K562 (cell line): ENCODE data around the gene LSR. TPM values are rescaled to one million over a fixed set of nuclear protein-coding genes. Genes with fewer than 3 reads are reported as not detected.
A peak's percentile ranks its signal among the peaks of the same experiment; 100 is the strongest.

Experiments used
- ARHGAP35 ChIP-seq: fragments of 450-650 bp; IDR thresholded peaks from 2 replicates; pipeline ENCODE4 v1.6.1; 2018; ENCODE audit not compliant: partially characterized antibody
- ATF7 ChIP-seq: fragments of 450-650 bp; IDR thresholded peaks from 2 replicates; pipeline ENCODE4 v1.7.1; 2014; ENCODE audit warnings: mild to moderate bottlenecking, moderate library complexity
- CGGBP1 ChIP-seq: fragments of 250-450 bp; sonication (Bioruptor Pico); IDR thresholded peaks from 2 replicates; pipeline ENCODE4 v1.9.0; 2021; ENCODE audit warnings: mild to moderate bottlenecking
- E2F6 ChIP-seq, 2 experiments: IDR thresholded peaks; 2 replicates each; pipeline ENCODE4 v1.6.1; 2011; ENCODE audit warnings: borderline replicate concordance in 1 of 2, control low read depth in 1 of 2, low read depth in 1 of 2, low read length in 1 of 2, mild to moderate bottlenecking in 1 of 2, mixed read lengths in 1 of 2, moderate library complexity in 1 of 2; ENCODE audit not compliant: insufficient read depth in 1 of 2, insufficient read length in 1 of 2, poor library complexity in 1 of 2, severe bottlenecking in 1 of 2; ENCODE audit errors: extremely low read depth in 1 of 2
- ELK1 ChIP-seq: sonication (generic); formaldehyde crosslinking; IDR thresholded peaks from 2 replicates; pipeline ENCODE4 v1.8.1; 2022; ENCODE audit warnings: missing genetic modification reagents
- ESRRA ChIP-seq: fragments of 450-650 bp; IDR thresholded peaks from 2 replicates; pipeline ENCODE4 v1.6.1; 2014; ENCODE audit warnings: low read depth, mild to moderate bottlenecking, moderate library complexity, borderline replicate concordance
- GTF2B ChIP-seq: IDR thresholded peaks from 2 replicates; pipeline ENCODE4 v1.6.1; 2011; ENCODE audit not compliant: insufficient read length; ENCODE audit errors: extremely low read depth
- KDM4B ChIP-seq, 2 experiments: fragments of 450-650 bp in 1 of 2; sonication (generic) in 1 of 2; IDR thresholded peaks; 2 replicates each; pipeline ENCODE4 v1.6.1; 2016 to 2017; ENCODE audit warnings: borderline replicate concordance in 2 of 2, antibody characterized with exemption in 1 of 2, low read depth in 1 of 2, mild to moderate bottlenecking in 1 of 2
- MAZ ChIP-seq, 2 experiments: fragments of 450-650 bp in 1 of 2; sonication (generic) in 1 of 2; formaldehyde crosslinking; IDR thresholded peaks in 1 of 2; conservative IDR thresholded peaks in 1 of 2; 2 replicates each; pipeline versions ENCODE4 v1.4.0 to v1.5.0; 2020; ENCODE audit warnings: mild to moderate bottlenecking in 1 of 2, missing genetic modification reagents in 1 of 2
- NCOA4 ChIP-seq: fragments of 450-650 bp; IDR thresholded peaks from 2 replicates; pipeline ENCODE4 v1.6.1; 2018; ENCODE audit warnings: mild to moderate bottlenecking; ENCODE audit not compliant: partially characterized antibody
- NRF1 ChIP-seq, 2 experiments: fragments of 450-650 bp; IDR thresholded peaks in 1 of 2; conservative IDR thresholded peaks in 1 of 2; 2 replicates each; pipeline ENCODE4 v1.6.1; 2014; ENCODE audit warnings: mild to moderate bottlenecking in 2 of 2
- PHF8 ChIP-seq: fragments of 200-600 bp; sonication (generic); IDR thresholded peaks from 2 replicates; pipeline ENCODE4 v1.6.1; 2012; ENCODE audit warnings: mixed run types, mild to moderate bottlenecking, inconsistent platforms, low read length, moderate library complexity, borderline replicate concordance
- PKNOX1 ChIP-seq: fragments of 450-650 bp; IDR thresholded peaks from 2 replicates; pipeline ENCODE4 v1.6.1; 2016
- SRSF9 ChIP-seq: fragments of 200-400 bp; formaldehyde crosslinking; IDR thresholded peaks from 2 replicates; pipeline ENCODE4 v1.6.1; 2017; ENCODE audit warnings: low read depth, low read length, borderline replicate concordance
- STAT5B ChIP-seq: fragments of 250-450 bp; sonication (Bioruptor Pico); IDR thresholded peaks from 2 replicates; pipeline ENCODE4 v1.8.0; 2021; ENCODE audit warnings: mild to moderate bottlenecking, inconsistent platforms
- ZMIZ1 ChIP-seq, 2 experiments: fragments of 150-350 bp in 1 of 2; IDR thresholded peaks; 2 replicates each; pipeline ENCODE4 v1.6.1; 2012 to 2016; ENCODE audit warnings: low read depth in 2 of 2, low read length in 2 of 2, mild to moderate bottlenecking in 1 of 2, moderate library complexity in 1 of 2
- ZNF551 ChIP-seq: fragments of 250-450 bp; sonication (Bioruptor Pico); IDR thresholded peaks from 2 replicates; pipeline ENCODE4 v1.5.0; 2021; ENCODE audit warnings: mild to moderate bottlenecking, moderate library complexity
- polyA plus RNA-seq, 8 experiments: library from polyadenylated mRNA; depleted of rRNA in 4 of 8; stranded (reverse) in 5 of 8; unstranded in 3 of 8; fragments of >200 nt; fragmentation: Nextera tagmentation in 2 of 8; fragmentation: Illumina TruSeq in 1 of 8; extraction: Ambion mirVana in 2 of 8; extraction: Trizol in 1 of 8; gene quantifications; 2 replicates each; pipeline versions ENCODE4 v1.2.1 to v1.2.3, GENCODE V29; 2011 to 2014; ENCODE audit warnings: inconsistent platforms in 1 of 8, missing spikeins in 1 of 8
- total RNA-seq, 7 experiments: library from RNA; depleted of rRNA in 6 of 7; stranded (reverse); fragments of >200 nt in 6 of 7; fragmentation: Illumina TruSeq in 2 of 7; extraction: Trizol in 2 of 7; gene quantifications; 2 replicates each; pipeline versions ENCODE4 v1.2.1 to v1.2.3, GENCODE V29; 2011 to 2021; ENCODE audit warnings: low replicate concordance in 1 of 7

LSR gene
- total and polyA plus RNA-seq, 9 of the 15 experiments (the other 6 are each of a cell fraction or from before 2014, with no cell fraction given), result 0.44 to 87.9 (median 28.0) TPM

- no peak for TF ChIP-seq CGGBP1 (CRISPR knock-in tag)
- TF ChIP-seq KDM4B (IDR thresholded peaks at IDR 0.05; ENCODE audit: borderline replicate concordance in 2 of 2, low read depth in 1 of 2), result 0 out of 4 replicates have a peak, but pooled peaks of 1 of the 2 experiments have one; percentile 28
- no peak for TF ChIP-seq SRSF9
- 0 out of 2 replicates have a peak, but pooled peaks have one; percentile 8 for TF ChIP-seq PKNOX1
- TF ChIP-seq ZMIZ1 (IDR thresholded peaks at IDR 0.05; ENCODE audit: low read depth in 2 of 2, low read length in 2 of 2), result 0 out of 4 replicates have a peak, but pooled peaks of 1 of the 2 experiments have one; percentile 20
- TF ChIP-seq ARHGAP35, result no peak
- no peak for TF ChIP-seq STAT5B
- 0 out of 4 replicates have a peak, but pooled peaks of 1 of the 2 experiments have one; percentile 16 for TF ChIP-seq NRF1 (conservative IDR thresholded peaks at IDR 0.05 in 1 of 2, IDR thresholded peaks at IDR 0.05 in 1 of 2)
- no peak for TF ChIP-seq GTF2B
- no peak for TF ChIP-seq ZNF551 (CRISPR knock-in tag)
- no peak; the same call in 1 of the 2 replicates for TF ChIP-seq PHF8
- TF ChIP-seq ATF7, result 0 out of 2 replicates have a peak, but pooled peaks have one; percentile 14
- TF ChIP-seq ELK1 (CRISPR knock-in tag), result no peak
- TF ChIP-seq MAZ (CRISPR knock-in tag; conservative IDR thresholded peaks at IDR 0.05 in 1 of 2, IDR thresholded peaks at IDR 0.05 in 1 of 2), result peak; percentile 53 to 83; a peak in 2 of 4 replicates
- TF ChIP-seq ESRRA, result no peak
- peak; percentile 64 to 65 for TF ChIP-seq E2F6 (IDR thresholded peaks at IDR 0.05; ENCODE audit: borderline replicate concordance in 1 of 2, extremely low read depth in 1 of 2, insufficient read depth in 1 of 2, insufficient read length in 1 of 2, low read depth in 1 of 2, low read length in 1 of 2, poor library complexity in 1 of 2, severe bottlenecking in 1 of 2)
- TF ChIP-seq NCOA4, result no peak
Observed at GRCh38 chr19:35224681-35225571, 23.9 kb upstream of the LSR start (continued).
